HG03196 (cell line): Measurements from ENCODE around the gene BCAS3.
"Not testable (repeated sequence)": the region's sequence is repeated elsewhere in the genome, so short reads cannot be mapped to it uniquely, and the experiment has no call there.

Source experiments
- ATAC-seq: cut with Tn5 transposase; IDR thresholded peaks from one replicate; pipeline ENCODE4 v1.9.1; 2021; ENCODE audit not compliant: unreplicated experiment

BCAS3 gene

DNA sequence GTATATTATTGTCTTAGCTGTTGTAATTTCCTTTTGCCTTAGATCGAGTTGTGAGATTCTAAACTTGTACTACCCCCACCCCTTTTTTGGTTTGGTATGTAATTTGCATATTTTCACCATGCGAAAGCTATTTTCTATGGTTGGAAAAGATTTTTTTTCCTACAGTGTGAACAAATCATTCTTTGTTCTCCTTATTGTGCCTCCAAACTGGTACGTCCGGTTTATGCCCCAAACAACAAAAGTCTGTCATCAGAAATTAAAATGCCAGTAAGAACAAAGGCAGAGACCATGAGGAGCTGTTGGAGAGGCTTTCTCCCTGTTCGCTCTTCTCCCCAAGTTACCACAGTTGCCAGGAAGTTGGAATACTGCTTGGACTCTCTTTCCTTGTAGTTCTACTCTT lies 66.1 kb downstream of the BCAS3 start:
- no peak for ATAC-seq

DNA sequence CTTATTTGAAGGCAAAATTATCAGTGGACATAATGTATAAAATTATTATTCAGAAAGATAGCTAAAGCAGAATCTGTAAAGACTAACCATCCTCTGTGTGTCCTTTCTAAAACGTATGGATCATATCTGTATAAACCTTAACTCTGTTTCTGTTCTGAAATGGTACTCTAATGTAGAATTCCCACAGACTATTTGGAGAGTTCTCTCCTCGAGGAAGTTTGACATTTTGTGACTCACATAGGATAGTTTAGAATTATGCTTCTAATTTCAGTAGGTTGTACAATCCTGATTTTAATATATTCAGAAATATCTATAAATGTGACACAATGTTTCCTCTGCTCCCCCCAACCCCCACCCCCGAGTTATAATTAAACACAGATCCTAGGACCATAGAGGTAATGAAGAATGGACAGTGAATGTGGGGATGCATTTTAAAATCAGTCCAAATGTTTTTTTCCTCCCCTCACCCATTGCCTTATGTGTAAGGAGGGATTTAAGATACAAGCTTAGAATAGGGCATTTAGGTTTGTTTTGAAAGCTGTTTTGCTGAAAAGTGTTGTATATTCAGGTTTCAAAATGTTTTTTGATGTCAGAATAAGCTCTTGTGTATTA lies 66.8 kb downstream of the BCAS3 start:
- ATAC-seq: no peak

DNA sequence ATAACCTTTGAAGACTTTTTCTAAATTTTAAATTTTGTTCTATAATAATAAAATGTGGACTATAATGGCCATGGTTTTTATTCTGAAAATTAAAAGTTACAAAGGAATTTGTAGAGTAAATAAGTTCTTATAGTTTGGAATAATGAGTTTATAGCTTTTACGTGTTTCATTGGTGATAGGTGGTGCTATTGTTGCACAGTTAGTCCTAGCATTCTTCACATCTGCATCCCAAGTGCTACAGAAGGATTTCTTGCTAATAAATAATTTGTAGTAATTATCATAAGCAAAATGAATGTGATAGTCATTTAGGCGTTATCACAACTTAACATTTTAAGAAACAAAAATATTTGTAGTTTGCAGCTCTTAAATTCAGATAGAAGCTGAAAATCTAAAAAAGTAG lies 67.9 kb downstream of the BCAS3 start:
- ATAC-seq: no peak

DNA sequence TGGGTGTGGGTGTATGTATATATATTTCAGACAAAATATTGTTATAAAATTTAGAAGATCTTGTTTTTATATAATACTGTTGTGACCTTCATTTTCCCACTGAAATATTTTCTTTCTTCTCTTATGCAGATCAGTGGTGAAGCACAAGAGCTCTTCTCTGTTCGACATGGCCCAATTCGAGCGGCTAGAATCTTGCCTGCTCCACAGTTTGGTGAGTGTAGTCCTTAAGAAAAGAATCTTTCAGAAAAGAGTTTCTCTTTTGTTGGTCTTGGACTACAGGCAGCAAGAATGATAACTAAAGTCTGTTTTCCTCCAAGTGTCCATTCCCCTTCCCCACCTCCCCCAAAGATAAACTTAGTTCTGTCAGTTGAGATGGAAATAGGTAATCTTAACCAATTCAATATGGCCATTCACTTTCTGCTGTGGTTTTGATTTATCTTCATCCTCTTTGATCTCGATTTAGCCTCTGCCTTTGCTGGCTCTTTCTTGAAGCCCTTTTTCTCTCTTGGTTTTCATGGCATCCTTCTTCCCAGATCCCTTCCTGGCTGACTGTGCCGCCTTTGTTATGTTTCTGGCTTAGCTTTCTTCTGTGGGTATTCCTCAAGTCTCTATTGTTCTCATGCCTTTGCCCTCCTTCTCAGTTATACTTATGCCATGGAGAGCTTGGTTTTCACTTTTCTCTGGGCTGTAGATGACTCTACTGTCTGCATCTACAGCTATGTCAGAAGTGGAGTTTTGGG lies 69.6 kb downstream of the BCAS3 start:
- no peak for ATAC-seq

- ATAC-seq: no peak
Observed at GRCh38 chr17:60748204-60748603, 70.6 kb downstream of the BCAS3 start.

DNA sequence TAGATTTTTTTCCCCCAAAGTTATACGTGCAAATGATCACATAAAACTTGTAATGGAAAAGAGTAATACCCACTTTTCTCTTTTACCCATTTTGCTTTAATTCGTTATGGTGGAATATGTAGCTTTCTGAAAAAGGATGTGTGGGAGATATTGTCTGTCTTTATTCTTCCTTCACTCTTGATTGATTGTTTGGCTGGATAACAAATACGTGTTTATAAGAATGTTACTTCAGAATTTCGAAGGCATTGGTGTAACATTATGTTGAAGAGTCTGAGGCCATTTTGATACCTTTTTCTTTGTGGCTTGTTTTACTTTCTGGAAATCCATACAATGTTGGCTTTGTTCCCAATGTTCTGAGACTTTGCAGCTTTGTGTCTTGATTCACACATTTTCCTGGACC lies 71.4 kb downstream of the BCAS3 start:
- no peak for ATAC-seq

DNA sequence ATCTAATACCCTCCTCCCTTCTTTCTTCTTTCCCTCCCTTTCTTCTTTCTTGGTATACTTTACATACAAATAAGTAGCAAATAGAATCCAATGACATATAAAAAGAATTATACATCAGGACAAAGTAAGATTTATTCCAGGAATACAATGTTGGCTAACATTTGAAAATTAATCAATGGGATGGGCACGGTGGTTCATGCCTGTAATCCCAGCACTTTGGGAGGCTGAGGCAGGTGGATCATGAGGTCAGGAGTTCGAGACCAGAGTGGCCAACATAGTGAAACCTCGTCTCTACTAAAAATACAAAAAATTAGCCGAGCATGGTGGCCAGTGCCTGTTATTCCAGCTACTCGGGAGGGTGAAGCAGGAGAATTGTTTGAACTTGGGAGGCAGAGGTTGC lies 72.1 kb downstream of the BCAS3 start:
- ATAC-seq: no peak

DNA sequence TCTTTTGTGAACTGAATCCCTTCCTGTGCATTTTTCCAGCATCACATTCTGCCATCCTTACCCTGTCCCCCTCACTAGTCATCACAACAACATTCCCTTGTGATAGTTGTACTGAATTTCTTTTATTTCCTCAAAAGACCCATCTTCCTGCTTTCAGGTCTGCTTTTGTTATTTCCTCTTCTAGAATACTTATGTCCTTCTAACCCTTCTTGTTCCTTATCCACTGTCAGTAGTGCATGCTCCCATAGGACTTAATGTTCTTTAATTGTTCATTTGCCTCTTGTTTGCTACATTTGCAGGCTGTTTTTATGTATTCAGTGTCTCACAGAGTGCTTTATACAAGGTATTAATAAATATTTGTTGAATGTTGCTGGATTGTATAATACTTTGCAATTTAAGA lies 73.0 kb downstream of the BCAS3 start:
- ATAC-seq: no peak

- ATAC-seq: no peak
Observed at GRCh38 chr17:60751884-60752283, 74.2 kb downstream of the BCAS3 start.

- ATAC-seq: no peak
Observed at GRCh38 chr17:60752873-60753577, 75.4 kb downstream of the BCAS3 start.

- ATAC-seq: no peak
Observed at GRCh38 chr17:60754057-60754604, 76.5 kb downstream of the BCAS3 start.

DNA sequence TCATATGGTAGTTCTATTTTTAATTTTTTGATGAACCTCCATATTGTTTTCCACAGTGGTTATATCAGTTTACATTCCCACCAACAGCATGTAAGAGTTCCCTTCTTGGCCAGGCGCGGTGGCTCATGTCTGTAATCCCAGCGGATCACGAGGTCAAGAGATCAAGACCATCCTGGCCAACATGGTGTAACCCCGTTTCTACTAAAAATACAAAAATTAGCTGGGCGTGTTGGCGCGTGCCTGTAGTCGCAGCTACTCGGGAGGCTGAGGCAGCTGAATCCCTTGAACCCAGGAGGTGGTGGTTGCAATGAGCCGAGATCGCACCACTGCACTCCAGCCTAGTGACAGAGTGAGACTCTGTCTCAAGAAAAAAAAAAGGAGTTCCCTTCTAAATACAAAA lies 79.1 kb downstream of the BCAS3 start:
- not testable (repeated sequence) for ATAC-seq

DNA sequence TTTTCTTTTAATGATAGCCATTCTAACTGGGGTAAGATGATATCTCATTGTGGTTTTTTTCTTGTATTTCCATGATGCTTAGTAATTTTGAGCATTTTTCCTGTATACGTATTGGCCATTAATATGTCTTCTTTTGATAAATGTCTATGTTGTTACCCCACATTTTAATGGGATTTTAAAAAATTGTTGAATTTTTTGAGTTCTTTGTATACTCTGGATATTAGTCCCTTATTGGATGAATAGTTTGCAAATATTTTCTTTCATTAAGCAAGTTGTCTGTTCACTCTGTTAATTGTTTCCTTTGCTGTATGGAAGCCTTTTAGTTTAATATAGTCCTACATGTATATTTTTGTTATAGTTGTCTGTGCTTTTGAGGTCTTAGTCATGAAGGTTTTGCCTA lies 79.8 kb downstream of the BCAS3 start:
- ATAC-seq: no peak

DNA sequence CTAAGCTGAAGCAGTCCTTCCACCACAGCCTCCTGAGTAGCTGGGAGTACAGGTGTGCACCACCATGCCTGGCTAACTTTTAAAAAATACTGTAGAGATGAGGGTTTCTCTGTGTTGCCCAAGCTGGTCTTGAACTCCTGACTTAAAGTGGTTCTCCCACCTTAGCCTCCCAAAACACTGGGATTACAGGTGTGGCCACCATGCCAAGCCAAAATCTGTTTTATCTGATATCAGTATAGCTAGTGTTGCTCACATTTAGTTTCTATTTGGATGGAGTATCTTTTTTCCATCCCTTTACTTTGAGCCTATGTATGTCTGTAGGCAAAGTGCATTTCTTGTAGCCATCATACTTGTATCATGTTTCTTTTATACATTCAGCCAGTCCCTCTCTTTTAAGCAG lies 82.1 kb downstream of the BCAS3 start:
- no peak for ATAC-seq

DNA sequence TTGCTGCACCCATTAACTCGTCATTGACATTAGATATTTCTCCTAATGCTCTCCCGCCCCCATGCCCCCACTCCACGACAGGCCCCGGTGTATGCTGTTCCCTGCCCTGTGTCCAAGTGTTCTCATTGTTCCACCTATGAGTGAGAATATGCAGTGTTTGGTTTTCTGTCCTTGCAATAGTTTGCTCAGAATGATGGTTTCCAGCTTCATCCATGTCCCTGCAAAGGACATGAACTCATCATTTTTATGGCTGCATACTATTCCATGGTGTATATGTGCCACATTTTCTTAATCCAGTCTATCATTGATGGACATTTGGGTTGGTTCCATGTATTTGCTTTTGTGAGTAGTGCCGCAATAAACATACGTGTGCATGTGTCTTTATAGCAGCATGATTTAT lies 83.7 kb downstream of the BCAS3 start:
- ATAC-seq: not testable (repeated sequence)

GRCh38 chr17:60766778-60767190 lies 89.1 kb downstream of the BCAS3 start:
- no peak for ATAC-seq

- no peak for ATAC-seq
Observed at GRCh38 chr17:60767744-60768308, 90.2 kb downstream of the BCAS3 start.

GRCh38 chr17:60769327-60769726 lies 91.7 kb downstream of the BCAS3 start:
- no peak for ATAC-seq

GRCh38 chr17:60770946-60771422 lies 93.3 kb downstream of the BCAS3 start:
- no peak for ATAC-seq

GRCh38 chr17:60771621-60772020 lies 94.0 kb downstream of the BCAS3 start:
- ATAC-seq: not testable (repeated sequence)

- ATAC-seq: no peak
Observed at GRCh38 chr17:60773552-60773951, 95.9 kb downstream of the BCAS3 start.
